Inflammatory macrophage treated with lipopolysaccharide for 1 hour (primary cell): ENCODE results near the gene TXNIP.
"Not testable (repeated sequence)": the region's sequence is repeated elsewhere in the genome, so short reads cannot be mapped to it uniquely, and the experiment has no call there.

Experiments used
- DNase-seq, 2 donors: peaks; one replicate each; pipeline ENCODE4 v3.0.0-alpha.2; 2020 to 2022

Gene TXNIP, protein sequence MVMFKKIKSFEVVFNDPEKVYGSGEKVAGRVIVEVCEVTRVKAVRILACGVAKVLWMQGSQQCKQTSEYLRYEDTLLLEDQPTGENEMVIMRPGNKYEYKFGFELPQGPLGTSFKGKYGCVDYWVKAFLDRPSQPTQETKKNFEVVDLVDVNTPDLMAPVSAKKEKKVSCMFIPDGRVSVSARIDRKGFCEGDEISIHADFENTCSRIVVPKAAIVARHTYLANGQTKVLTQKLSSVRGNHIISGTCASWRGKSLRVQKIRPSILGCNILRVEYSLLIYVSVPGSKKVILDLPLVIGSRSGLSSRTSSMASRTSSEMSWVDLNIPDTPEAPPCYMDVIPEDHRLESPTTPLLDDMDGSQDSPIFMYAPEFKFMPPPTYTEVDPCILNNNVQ

DNA sequence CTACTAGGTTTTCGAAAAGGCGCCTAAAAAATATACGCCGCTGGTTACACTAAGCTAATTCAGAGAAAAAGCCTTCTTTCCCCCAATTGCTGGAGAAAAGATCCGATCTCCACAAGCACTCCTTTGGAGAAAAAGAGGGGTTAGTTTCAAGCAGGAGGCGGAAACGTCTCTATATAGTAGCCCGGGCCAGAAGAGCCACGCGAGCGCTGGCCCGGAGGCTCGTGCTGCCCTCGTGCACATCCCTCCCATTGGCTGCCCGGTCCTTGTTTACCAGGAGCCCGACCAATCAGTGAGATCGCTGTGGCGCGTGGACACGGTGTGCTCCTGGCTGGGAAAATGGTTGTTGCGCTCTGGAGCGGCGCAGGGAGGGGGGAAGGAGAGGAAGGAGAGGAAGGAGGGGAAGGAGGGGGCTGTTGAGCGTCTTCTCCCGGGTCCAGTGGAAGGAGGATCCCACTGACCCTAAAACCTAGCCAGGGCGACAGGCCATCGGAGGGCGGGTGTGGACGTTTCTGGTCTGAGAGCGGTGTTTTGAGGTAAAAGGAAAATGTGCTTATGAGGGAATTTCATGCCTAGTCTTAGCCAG is at the start of gene TXNIP:
TXNIP (minus strand) TSS at position 147 of the 583 bp plus-strand sequence. CDS start 313 bp downstream, outside the sequence.
- DNase-seq, result peak; percentile 89 to 95

GRCh38 chr1:146039844-146040194 is 43.4 kb upstream of the TXNIP start:
- no peak for DNase-seq

- peak; percentile 79 to 95 for DNase-seq
Measured at GRCh38 chr1:146036965-146037646, 40.7 kb upstream of the TXNIP start.

- peak in 1 of 2 donors; percentile 85 for DNase-seq
Measured at GRCh38 chr1:146036241-146036964, 40.0 kb upstream of the TXNIP start.

GRCh38 chr1:146035048-146035423 is 38.7 kb upstream of the TXNIP start:
- peak; percentile 32 to 36 for DNase-seq

GRCh38 chr1:146032631-146033219 is 36.3 kb upstream of the TXNIP start:
- DNase-seq, result peak; percentile 45 to 80

GRCh38 chr1:146031476-146031875 is 35.1 kb upstream of the TXNIP start:
- DNase-seq, result no peak

DNA sequence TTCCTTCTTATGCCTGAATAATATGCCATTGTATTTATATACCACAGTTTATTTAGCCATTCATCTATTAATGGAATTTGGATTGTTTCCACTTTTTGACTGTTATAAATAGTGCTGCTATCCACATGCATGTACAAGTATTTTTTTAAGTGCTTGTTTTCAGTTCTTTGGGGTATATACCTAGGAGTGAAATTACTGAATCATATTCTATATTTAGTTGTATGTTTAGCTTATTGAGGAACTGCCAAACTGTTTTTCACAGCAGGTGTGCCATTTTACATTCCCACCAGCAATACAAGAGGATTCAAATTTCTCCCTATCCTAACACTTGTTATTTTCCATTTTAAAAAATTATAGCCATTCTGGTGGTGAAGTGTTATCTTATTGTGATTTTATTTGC is 32.7 kb upstream of the TXNIP start:
- no peak for DNase-seq

DNA sequence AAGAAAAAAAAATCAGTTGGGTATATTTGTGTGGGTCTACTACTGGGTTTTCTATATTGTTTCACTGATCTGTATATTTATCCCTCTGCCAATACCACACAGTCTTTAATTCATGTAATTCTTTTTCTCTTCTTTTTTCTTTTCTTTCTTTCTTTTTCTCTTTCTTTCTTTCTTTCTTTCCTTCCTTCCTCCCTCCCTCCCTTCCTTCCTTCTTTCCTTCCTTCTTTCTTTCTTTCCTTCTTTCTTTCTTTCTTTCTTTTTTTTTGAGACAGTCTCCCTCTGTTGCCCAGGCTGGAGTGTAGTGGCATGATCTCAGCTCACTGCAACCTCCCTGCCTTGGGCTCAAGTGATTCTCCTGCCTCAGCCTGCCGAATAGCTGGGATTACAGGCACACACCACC is 30.3 kb upstream of the TXNIP start:
- not testable (repeated sequence) for DNase-seq

- not testable (repeated sequence) for DNase-seq
Measured at GRCh38 chr1:146025787-146026495, 29.6 kb upstream of the TXNIP start.

DNA sequence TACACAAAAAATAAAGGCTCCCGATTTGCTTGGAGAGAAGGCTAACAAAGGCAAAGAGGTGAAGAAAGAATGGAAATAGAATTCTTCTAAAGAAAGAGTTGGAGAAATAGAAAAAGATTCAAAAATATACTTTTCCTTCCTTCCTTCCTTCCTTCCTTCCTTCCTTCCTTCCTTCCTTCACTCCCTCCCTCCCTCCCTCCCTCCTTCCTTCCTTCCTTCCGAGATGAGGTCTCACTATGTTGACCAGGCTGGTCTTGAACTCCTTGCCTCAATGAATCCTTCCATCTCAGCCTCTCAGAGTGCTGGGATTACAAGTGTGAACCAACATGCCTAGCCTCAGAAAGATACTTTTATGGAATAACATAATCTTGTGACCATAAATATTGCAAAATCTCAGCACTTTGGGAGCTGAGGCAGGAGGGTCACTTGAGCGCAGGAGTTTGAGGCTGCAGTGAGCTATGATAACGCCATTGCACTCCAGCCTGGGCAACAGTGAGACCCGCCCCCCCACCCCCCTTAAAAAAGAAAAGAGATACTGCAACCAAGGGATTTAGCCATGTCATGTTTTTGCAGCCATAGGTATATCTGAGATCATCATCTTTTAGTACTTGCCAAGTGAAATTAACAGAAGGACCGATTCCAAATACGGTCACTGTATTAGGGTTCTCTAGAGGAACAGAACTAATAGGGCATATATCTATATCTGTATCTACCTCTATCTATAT is 26.2 kb upstream of the TXNIP start:
- DNase-seq, result no peak

GRCh38 chr1:146021622-146022402 is 25.4 kb upstream of the TXNIP start, which contains the start of gene HJV:
TSS of gene HJV (minus strand) at chr1:146021735. CDS start at chr1:146020231, 1,504 bp downstream.
- DNase-seq, result no peak

- DNase-seq, result no peak
Measured at GRCh38 chr1:146021050-146021445, 24.7 kb upstream of the TXNIP start.

GRCh38 chr1:146020058-146021049 is 24.0 kb upstream of the TXNIP start:
- no peak for DNase-seq

DNA sequence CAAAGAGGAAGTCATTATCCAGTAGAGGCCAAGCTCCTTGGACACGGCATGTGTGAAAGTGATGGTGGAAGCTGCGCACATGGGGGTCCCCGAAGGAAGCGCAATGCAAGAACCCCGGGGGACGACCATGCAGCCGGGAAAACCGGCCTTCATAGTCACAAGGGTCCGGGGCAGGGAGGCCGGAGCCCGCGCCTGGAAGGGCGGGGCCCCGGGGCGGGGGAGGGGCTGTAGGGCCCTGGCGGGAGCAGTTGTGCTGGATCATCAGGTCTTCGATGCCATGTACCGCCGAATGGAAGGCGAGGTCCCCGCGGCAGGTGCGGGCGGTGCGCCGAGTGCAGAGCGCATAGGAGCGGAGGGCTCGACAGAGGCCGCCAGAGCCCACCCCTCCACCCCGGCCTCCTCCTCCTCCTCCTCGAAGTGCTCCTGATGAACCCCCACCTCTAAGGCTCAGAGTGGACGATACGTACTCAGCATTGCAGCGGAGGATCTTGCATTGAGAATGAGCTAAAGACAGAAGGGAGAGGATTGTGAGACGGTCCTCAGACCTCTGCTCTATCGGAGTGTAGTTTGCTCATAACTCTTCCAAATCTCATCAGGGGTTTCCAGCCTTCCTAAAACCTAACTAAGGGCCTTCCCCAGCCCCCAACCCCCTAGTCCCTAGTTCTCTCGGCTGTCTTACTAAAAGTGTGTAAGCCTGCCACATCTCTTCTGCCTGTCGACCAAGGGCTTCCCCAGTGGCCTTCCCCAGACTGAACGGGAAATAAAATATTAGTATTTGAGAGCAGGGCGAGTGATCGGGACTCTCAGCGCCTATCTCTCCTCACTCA is 23.1 kb upstream of the TXNIP start:
- DNase-seq, result no peak

DNA sequence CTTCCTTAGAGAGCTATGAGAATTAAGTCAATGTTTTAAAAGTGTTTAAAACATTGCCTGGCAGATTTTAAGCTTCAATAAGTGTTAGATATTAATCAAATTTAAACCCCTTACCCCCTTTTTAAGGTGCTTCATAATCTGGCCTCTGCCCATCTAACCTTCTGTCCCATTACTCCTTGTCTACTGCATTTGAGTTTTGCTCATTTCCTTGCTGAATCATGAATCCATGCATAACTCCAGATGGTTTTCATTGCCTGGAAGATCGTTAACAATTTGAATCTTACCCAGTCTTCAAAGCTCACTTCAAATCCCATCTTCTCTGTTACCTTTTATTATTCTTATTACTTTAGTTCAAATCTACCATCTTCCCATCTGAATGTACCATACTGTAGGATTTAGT is 20.5 kb upstream of the TXNIP start:
- no peak for DNase-seq

- peak; percentile 52 to 62 for DNase-seq
Measured at GRCh38 chr1:146013559-146013922, 17.2 kb upstream of the TXNIP start.
